ENCODE data around the gene GPI. TPM values are rescaled to one million over a fixed set of nuclear protein-coding genes. Genes with fewer than 3 reads are reported as not detected.

The GPI gene
- total RNA-seq, 1 donor from 2014 or later: 192 TPM

- H3K27me3 Mint-ChIP-seq (ENCODE audit: unreplicated experiment): no peaks in the 10 kb centered on the region
- peak overlapping the region; percentile 89 for H3K27ac Mint-ChIP-seq (ENCODE audit: unreplicated experiment)
- H3K36me3 Mint-ChIP-seq (ENCODE audit: unreplicated experiment): peaks cover 11% of the 10 kb centered on the region
- no peak for DNase-seq (ENCODE audit: extremely low spot score, unreplicated experiment)
- H3K4me1 Mint-ChIP-seq (ENCODE audit: unreplicated experiment): peaks cover 55% of the 10 kb centered on the region
- peak overlapping the region; percentile 94 for H3K4me3 Mint-ChIP-seq (ENCODE audit: unreplicated experiment)
- no peaks in the 10 kb centered on the region for H3K9me3 Mint-ChIP-seq (ENCODE audit: unreplicated experiment)
- TF ChIP-seq CTCF (IDR thresholded peaks at IDR 0.05): no peak
Measured at GRCh38 chr19:34429553-34429952, 64.6 kb downstream of the GPI start.

- TF ChIP-seq CTCF (IDR thresholded peaks at IDR 0.05): peak; percentile 69
- no peaks in the 10 kb centered on the region for H3K27me3 Mint-ChIP-seq (ENCODE audit: unreplicated experiment)
- no peaks in the 10 kb centered on the region for H3K9me3 Mint-ChIP-seq (ENCODE audit: unreplicated experiment)
- peaks cover 14% of the 10 kb centered on the region for H3K36me3 Mint-ChIP-seq (ENCODE audit: unreplicated experiment)
- no peak for DNase-seq (ENCODE audit: extremely low spot score, unreplicated experiment)
- peaks cover 58% of the 10 kb centered on the region for H3K4me1 Mint-ChIP-seq (ENCODE audit: unreplicated experiment)
- H3K4me3 Mint-ChIP-seq (ENCODE audit: unreplicated experiment): peak overlapping the region; percentile 94
- peak overlapping the region; percentile 73 for H3K27ac Mint-ChIP-seq (ENCODE audit: unreplicated experiment)
Measured at GRCh38 chr19:34430738-34431625, 66.0 kb downstream of the GPI start.

- Mint-ChIP-seq H3K27me3 (ENCODE audit: unreplicated experiment) (no peaks in the 10 kb centered on the region), H3K27ac (ENCODE audit: unreplicated experiment) (peak overlapping the region; percentile 66), H3K4me3 (ENCODE audit: unreplicated experiment) (no peak overlapping the region), H3K36me3 (ENCODE audit: unreplicated experiment) (peaks cover 14% of the 10 kb centered on the region), H3K9me3 (ENCODE audit: unreplicated experiment) (no peaks in the 10 kb centered on the region), H3K4me1 (ENCODE audit: unreplicated experiment) (peaks cover 64% of the 10 kb centered on the region)
- TF ChIP-seq CTCF (IDR thresholded peaks at IDR 0.05): no peak
- DNase-seq (ENCODE audit: extremely low spot score, unreplicated experiment): no peak
Measured at GRCh38 chr19:34431681-34432402, 66.8 kb downstream of the GPI start.

GRCh38 chr19:34432797-34433196 is 67.8 kb downstream of the GPI start:
- no peak for DNase-seq (ENCODE audit: extremely low spot score, unreplicated experiment)
- peak overlapping the region; percentile 66 for H3K27ac Mint-ChIP-seq (ENCODE audit: unreplicated experiment)

More at GRCh38 chr19:34432797-34433196, 67.8 kb downstream of the GPI start:
- Mint-ChIP-seq H3K4me1 (ENCODE audit: unreplicated experiment) (peaks cover 64% of the 10 kb centered on the region), H3K27me3 (ENCODE audit: unreplicated experiment) (no peaks in the 10 kb centered on the region), H3K4me3 (ENCODE audit: unreplicated experiment) (peak overlapping the region; percentile 31), H3K36me3 (ENCODE audit: unreplicated experiment) (peaks cover 18% of the 10 kb centered on the region), H3K9me3 (ENCODE audit: unreplicated experiment) (no peaks in the 10 kb centered on the region)
- TF ChIP-seq CTCF (IDR thresholded peaks at IDR 0.05): no peak
